Activated CD8-positive, alpha-beta T cell treated with anti-CD3 and anti-CD28 coated beads, Interleukin-2, amount 10 ng/mL, durations not matched to agents 7 days and 5 days (primary cell): ENCODE data around the gene CPNE7. TPM values are rescaled to one million over a fixed set of nuclear protein-coding genes. Genes with fewer than 3 reads are reported as not detected.
A peak's percentile ranks its signal among the peaks of the same experiment; 100 is the strongest.

Experiments used
- ATAC-seq: fragments of 150-1000 bp; cut with Tn5 transposase; one replicate; pipeline ENCODE4 v1.10.0; 2021; ENCODE audit warnings: moderate library complexity
- CTCF ChIA-PET: fragments of 350-600 bp; sonication (Branson Sonifier 250); formaldehyde crosslinking; loops from one replicate; lab custom pipeline; 2021; ENCODE audit warnings: antibody characterized with exemption; lab: Charles Lee
- POLR2A ChIA-PET: fragments of 350-600 bp; sonication (Branson Sonifier 250); formaldehyde crosslinking; loops from one replicate; lab custom pipeline; 2021; ENCODE audit warnings: antibody characterized with exemption; lab: Charles Lee
- DNase-seq: peaks from one replicate; pipeline ENCODE4 v3.0.0-alpha.2; 2020
- H3K27ac Mint-ChIP-seq: one replicate; pipeline ENCODE4 v1.8.0; 2021; ENCODE audit warnings: mild to moderate bottlenecking, mixed read lengths
- H3K27me3 Mint-ChIP-seq: one replicate; pipeline ENCODE4 v1.8.0; 2021; ENCODE audit warnings: low read depth, mixed read lengths
- H3K36me3 Mint-ChIP-seq: one replicate; pipeline ENCODE4 v1.8.0; 2021; ENCODE audit warnings: low read depth, mixed read lengths
- H3K4me1 Mint-ChIP-seq: one replicate; pipeline ENCODE4 v1.8.0; 2021; ENCODE audit warnings: low read depth, mixed read lengths
- H3K4me3 Mint-ChIP-seq: one replicate; pipeline ENCODE4 v1.8.0; 2021; ENCODE audit warnings: mild to moderate bottlenecking, mixed read lengths
- H3K9me3 Mint-ChIP-seq: one replicate; pipeline ENCODE4 v1.8.0; 2022; ENCODE audit warnings: mixed read lengths; ENCODE audit not compliant: insufficient read depth
- total RNA-seq, 2 experiments: library from RNA; stranded (reverse); gene quantifications; one replicate each; pipeline ENCODE4 v1.2.3, GENCODE V29; 2021

The CPNE7 gene
- total RNA-seq, 2 experiments from 2014 or later, result 1.1 to 1.8 TPM

GRCh38 chr16:89602952-89603590 is 27.5 kb downstream of the CPNE7 start:
- ChIA-PET CTCF (no interaction called here), POLR2A (no interaction called here)

DNA sequence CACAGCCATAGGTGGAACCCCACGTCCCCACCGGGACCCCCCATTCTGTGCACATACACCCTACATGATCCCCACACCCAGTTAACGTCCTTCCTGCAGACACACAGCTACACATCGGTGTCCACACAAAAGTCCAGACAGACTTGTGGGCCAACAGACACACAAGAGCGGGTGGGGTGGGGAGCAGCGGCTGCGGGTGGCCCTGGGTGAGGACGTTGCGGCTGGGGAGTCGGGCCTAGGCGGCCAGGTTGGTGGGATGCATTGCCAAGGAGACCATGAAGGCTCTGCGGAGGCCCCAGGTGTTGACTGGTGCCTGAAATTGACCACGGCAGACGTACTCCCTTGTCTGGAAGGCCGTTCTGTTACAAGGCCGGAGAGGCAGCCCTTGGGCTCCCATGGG is 29.2 kb downstream of the CPNE7 start:
- no peak for ATAC-seq
- DNase-seq, result no peak
- no peak overlapping the region for H3K4me3 Mint-ChIP-seq
- CTCF ChIA-PET, result no interaction called here
- H3K9me3 Mint-ChIP-seq, result no peaks in the 10 kb centered on the region
- H3K4me1 Mint-ChIP-seq, result peaks cover 10% of the 10 kb centered on the region
- POLR2A ChIA-PET, result no interaction called here
- no peaks in the 10 kb centered on the region for H3K36me3 Mint-ChIP-seq
- H3K27ac Mint-ChIP-seq, result no peak overlapping the region
- peaks cover 7% of the 10 kb centered on the region for H3K27me3 Mint-ChIP-seq

More at GRCh38 chr16:89602952-89603590, 27.5 kb downstream of the CPNE7 start:
- ATAC-seq (no peak), DNase-seq (no peak)
- no peak overlapping the region for H3K4me3 Mint-ChIP-seq
- H3K36me3 Mint-ChIP-seq, result no peaks in the 10 kb centered on the region
- H3K27ac Mint-ChIP-seq, result peak overlapping the region; percentile 25
- peaks cover 13% of the 10 kb centered on the region for H3K4me1 Mint-ChIP-seq
- peaks cover 7% of the 10 kb centered on the region for H3K27me3 Mint-ChIP-seq
- H3K9me3 Mint-ChIP-seq, result no peaks in the 10 kb centered on the region

DNA sequence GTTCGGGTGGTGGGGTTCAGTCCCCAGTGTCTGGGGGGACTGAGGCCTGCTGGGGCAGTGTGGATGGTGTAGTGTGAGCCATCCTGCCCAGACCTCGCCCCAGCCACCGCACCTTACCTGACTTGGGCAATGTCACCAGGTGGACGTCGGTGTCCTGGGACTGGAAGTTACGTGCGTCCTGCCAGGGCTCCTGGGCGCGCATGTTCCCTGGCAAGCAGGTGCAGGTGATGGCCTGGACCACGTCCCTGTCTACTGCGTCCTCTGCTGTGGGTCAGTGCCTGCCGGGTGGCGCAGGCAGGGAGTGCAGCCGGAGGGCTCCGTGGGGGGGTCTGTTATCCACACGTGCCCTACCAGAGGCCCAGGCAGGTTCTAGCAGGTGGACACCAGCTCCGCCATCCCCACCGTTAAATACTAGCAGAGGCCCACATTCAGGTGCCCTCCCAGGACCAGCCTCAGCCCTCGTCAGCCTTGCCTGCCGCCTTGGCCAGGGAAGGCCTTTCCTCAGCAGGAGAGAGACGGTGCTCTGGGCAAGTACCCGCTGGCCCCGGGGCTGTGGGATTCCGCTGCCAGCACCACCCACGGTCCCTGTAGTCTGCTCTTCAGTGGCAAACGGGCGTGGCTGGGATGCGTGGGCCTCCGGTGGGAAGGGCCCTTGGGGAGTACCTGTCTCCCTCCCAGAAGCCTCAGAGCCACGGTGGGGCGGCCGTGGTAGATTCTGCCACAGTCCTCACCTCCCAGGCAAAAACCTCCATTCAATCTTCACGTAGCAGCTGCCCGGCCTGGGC is 29.8 kb downstream of the CPNE7 start:
- H3K36me3 Mint-ChIP-seq, result no peaks in the 10 kb centered on the region
- H3K9me3 Mint-ChIP-seq, result no peaks in the 10 kb centered on the region
- H3K27me3 Mint-ChIP-seq, result peaks cover 5% of the 10 kb centered on the region
- ChIA-PET CTCF (no interaction called here), POLR2A (no interaction called here)
- H3K27ac Mint-ChIP-seq, result no peak overlapping the region
- DNase-seq (no peak), ATAC-seq (no peak)
- no peak overlapping the region for H3K4me3 Mint-ChIP-seq
- peaks cover 10% of the 10 kb centered on the region for H3K4me1 Mint-ChIP-seq

DNA sequence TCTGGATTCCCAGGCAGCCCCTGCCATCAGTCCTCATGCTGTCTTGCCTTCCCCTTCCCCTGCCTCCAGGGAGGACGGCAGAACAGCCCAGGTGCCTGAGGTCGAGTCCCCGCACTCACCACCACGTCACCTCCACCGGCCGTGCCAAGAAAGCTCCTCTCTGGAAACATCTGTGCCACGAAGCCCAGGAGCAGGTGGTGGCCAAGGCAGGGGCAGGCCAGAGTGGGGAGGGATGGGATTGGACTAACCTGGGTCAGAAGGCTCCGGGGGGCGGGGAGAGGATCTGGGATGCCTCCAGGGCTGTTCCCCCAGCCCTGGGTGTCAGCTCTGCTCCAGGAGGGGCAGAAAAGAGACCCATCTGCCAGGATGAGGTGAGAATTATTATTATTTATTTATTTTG is 30.4 kb downstream of the CPNE7 start:
- CTCF ChIA-PET, result no interaction called here
- Mint-ChIP-seq H3K4me1 (peaks cover 10% of the 10 kb centered on the region), H3K9me3 (no peaks in the 10 kb centered on the region), H3K27ac (no peak overlapping the region), H3K27me3 (peaks cover 4% of the 10 kb centered on the region), H3K4me3 (no peak overlapping the region), H3K36me3 (no peaks in the 10 kb centered on the region)
- ATAC-seq, result no peak
- no peak for DNase-seq
- POLR2A ChIA-PET, result no interaction called here

DNA sequence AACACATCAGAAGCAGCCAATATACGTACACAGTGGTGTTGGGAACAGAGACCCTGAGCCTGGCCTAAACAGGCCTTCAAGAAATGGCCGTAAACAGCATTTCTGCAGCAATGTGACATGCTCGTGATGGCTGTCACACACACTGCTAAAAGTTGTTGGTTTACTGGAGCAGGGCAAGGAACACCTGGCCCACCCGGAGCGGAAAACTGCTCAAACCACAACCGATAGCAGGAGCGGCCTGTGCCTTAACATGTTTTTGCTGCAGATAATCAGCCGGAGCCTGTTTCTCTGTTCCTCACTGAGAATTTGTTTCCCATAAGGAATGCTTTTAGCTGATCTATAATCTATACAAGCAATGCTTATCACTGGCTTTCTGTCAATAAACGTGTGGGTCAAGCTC is 31.9 kb downstream of the CPNE7 start:
- H3K27me3 Mint-ChIP-seq, result peaks cover 4% of the 10 kb centered on the region
- POLR2A ChIA-PET, result no interaction called here
- H3K4me3 Mint-ChIP-seq, result no peak overlapping the region
- no peak for ATAC-seq
- no peak for DNase-seq
- H3K9me3 Mint-ChIP-seq, result no peaks in the 10 kb centered on the region
- H3K36me3 Mint-ChIP-seq, result no peaks in the 10 kb centered on the region
- no peak overlapping the region for H3K27ac Mint-ChIP-seq
- CTCF ChIA-PET, result no interaction called here
- H3K4me1 Mint-ChIP-seq, result peaks cover 8% of the 10 kb centered on the region

DNA sequence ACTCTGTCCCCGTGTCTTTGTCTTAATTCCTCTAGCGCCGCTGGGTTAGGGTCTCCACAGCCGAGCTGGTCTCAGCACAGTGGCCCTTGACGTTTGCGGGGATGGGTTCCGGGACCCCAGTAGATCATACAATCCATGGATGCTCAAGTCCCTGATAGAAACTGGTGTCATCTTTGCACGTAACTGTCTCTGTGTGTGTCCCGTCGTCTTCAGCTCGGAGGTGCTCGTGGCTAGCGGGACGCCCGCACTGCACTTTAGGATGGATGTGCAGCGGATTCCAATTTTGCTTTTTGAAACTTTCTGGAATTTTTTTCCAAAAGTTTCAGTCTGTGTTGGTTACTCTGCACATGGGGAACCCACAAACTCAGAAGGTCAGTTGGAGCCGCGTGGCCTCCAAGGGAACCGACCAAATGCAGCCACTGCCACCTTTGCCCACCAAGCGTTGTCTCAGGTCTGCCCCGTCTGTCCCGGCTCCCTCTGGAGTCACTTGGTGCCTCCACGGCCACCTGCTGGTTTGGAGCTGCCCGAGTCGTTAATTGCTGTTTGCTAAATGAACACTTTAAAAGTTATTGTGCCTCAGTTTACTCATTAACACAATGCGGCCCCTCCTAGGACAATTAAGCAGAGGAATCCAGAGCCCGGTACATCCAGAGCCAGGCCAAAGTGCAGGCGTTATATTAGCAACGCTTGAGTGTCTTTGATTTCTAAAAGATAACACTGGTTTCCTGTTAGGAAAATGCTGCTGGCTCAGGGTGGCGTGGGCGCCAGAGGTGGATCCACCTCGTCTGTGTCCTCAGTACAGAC is 32.6 kb downstream of the CPNE7 start:
- ChIA-PET POLR2A (no interaction called here), CTCF (no interaction called here)
- no peaks in the 10 kb centered on the region for H3K36me3 Mint-ChIP-seq
- no peak overlapping the region for H3K27ac Mint-ChIP-seq
- no peak overlapping the region for H3K4me3 Mint-ChIP-seq
- H3K4me1 Mint-ChIP-seq, result peaks cover 1% of the 10 kb centered on the region
- ATAC-seq, result no peak
- DNase-seq, result no peak
- H3K27me3 Mint-ChIP-seq, result peaks cover 3% of the 10 kb centered on the region
- H3K9me3 Mint-ChIP-seq, result no peaks in the 10 kb centered on the region

DNA sequence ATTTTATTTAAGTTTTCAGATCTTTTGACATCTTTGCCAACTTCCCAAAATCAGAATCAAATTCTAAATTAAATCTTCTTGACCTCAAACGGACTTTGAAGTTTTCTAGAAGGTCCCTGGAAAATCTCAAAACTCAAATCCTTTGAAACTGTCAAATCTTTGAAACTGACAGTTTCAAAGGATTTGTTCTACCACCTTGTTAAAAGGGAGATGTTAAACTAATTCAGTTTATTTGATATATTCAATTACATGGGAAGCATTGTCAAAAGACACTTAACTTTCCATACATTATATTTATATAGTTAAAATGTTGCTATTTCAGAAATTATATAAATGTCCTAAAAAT is 34.5 kb downstream of the CPNE7 start:
- H3K9me3 Mint-ChIP-seq, result no peaks in the 10 kb centered on the region
- H3K27me3 Mint-ChIP-seq, result peaks cover 2% of the 10 kb centered on the region
- no peak overlapping the region for H3K27ac Mint-ChIP-seq
- H3K4me3 Mint-ChIP-seq, result no peak overlapping the region
- no peaks in the 10 kb centered on the region for H3K36me3 Mint-ChIP-seq
- ATAC-seq, result no peak
- DNase-seq, result no peak
- ChIA-PET POLR2A (no interaction called here), CTCF (no interaction called here)
- no peaks in the 10 kb centered on the region for H3K4me1 Mint-ChIP-seq

GRCh38 chr16:89612415-89613166 is 37.0 kb downstream of the CPNE7 start:
- CTCF ChIA-PET, result no interaction called here
- no peak overlapping the region for H3K4me3 Mint-ChIP-seq
- POLR2A ChIA-PET, result no interaction called here
- H3K27me3 Mint-ChIP-seq, result peaks cover 2% of the 10 kb centered on the region
- DNase-seq (no peak), ATAC-seq (no peak)
- H3K4me1 Mint-ChIP-seq, result peaks cover 10% of the 10 kb centered on the region
- no peak overlapping the region for H3K27ac Mint-ChIP-seq
- peaks cover 6% of the 10 kb centered on the region for H3K9me3 Mint-ChIP-seq
- peaks cover 5% of the 10 kb centered on the region for H3K36me3 Mint-ChIP-seq

DNA sequence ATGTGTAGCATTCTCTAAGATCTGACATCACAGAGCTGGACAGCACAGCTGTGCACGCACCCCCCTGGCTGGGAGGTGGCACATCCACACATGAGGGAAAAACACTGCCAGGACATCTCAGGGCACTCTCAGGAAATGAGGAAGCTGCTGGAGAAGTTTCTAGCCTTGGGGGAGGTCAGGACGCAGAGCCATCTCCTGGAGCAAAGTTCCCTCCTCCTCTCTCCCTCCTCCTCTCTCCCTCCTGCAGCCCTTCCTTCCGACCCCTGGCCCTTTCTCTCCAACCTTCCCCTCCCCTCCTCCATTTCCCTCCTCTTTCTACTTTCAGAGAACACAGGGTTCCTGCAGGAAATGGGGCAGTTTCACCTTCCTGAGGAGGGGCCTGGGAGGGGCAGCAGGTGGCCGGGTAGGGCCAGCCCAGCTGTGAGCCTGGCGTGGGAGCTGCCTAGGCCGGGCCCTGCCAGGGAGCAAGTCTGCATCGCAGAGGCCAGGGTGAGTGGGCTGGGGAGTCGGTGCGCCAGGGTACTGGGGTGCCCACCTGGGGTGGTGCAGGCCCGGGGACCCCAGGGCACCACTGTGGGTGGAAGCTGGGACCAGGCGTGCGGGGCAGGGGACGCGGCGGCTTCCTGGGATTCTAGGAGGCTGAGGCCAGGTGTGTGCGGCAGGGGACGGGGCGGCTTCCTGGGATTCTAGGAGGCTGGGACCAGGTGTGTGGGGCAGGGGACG is 37.8 kb downstream of the CPNE7 start, which contains the start of gene DPEP1:
Gene DPEP1, plus strand, starts transcription at position 412 of the 723 bp plus-strand sequence. CDS start 16,769 bp downstream, outside the sequence.
- CTCF ChIA-PET, result interaction anchor here (0.7 kb wide), 1 partner anchor 727 kb away, joined by 3 read pairs; no protein-coding TSS in a partner anchor
- H3K4me1 Mint-ChIP-seq, result peaks cover 10% of the 10 kb centered on the region
- DNase-seq (no peak), ATAC-seq (no peak)
- peaks cover 2% of the 10 kb centered on the region for H3K27me3 Mint-ChIP-seq
- H3K27ac Mint-ChIP-seq, result no peak within 1 kb of the TSS
- no peak within 1 kb of the TSS for H3K4me3 Mint-ChIP-seq
- peaks cover 5% of the 10 kb centered on the region for H3K36me3 Mint-ChIP-seq
- peaks cover 6% of the 10 kb centered on the region for H3K9me3 Mint-ChIP-seq
- POLR2A ChIA-PET, result no interaction called here

DNA sequence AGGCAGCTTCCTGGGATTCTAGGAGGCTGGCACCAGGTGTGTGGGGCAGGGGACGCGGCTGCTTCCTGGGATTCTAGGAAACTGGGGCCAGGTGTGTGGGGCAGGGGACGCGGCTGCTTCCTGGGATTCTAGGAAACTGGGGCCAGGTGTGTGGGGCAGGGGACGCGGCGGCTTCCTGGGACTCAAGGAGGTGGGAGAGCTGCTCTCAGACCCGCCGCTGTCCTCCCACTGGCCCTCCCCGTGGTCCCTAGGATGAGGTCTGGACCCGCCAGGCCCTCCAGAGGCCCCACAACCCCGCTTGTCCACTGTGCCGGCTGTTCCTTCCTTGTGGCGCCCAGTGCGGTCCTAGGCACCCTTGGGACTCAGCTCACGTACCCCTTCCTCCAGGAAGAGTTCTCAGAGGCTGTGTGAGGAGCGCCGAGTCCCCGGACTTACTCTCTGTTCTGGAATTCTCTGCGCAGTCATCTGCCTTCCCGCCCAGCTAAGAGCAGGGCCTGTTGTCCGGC is 38.4 kb downstream of the CPNE7 start:
- ATAC-seq (no peak), DNase-seq (no peak)
- ChIA-PET CTCF (interaction anchor here (0.7 to 1.5 kb wide), 2 partner anchors 13 to 728 kb away, joined by 3 to 5 read pairs; no protein-coding TSS in a partner anchor), POLR2A (no interaction called here)
- Mint-ChIP-seq H3K4me1 (peaks cover 10% of the 10 kb centered on the region), H3K27me3 (peaks cover 2% of the 10 kb centered on the region), H3K4me3 (no peak overlapping the region), H3K27ac (no peak overlapping the region), H3K9me3 (peaks cover 6% of the 10 kb centered on the region), H3K36me3 (peaks cover 5% of the 10 kb centered on the region)

GRCh38 chr16:89615176-89615575 is 39.6 kb downstream of the CPNE7 start:
- ChIA-PET CTCF (interaction anchor here (1.5 kb wide), 1 partner anchor 15 kb away, joined by 5 read pairs; no protein-coding TSS in a partner anchor), POLR2A (interaction anchor here (1.2 kb wide), 1 partner anchor 13 kb away, joined by 3 read pairs; no protein-coding TSS in a partner anchor)

More at GRCh38 chr16:89615176-89615575, 39.6 kb downstream of the CPNE7 start:
- Mint-ChIP-seq H3K27me3 (peaks cover 2% of the 10 kb centered on the region), H3K4me3 (no peak overlapping the region), H3K36me3 (peaks cover 5% of the 10 kb centered on the region), H3K27ac (no peak overlapping the region), H3K4me1 (peaks cover 10% of the 10 kb centered on the region), H3K9me3 (peaks cover 6% of the 10 kb centered on the region)
- DNase-seq (no peak), ATAC-seq (no peak)
